H1 (cell line): ENCODE measurements around the gene KRTAP12-3. TPM values are rescaled to one million over a fixed set of nuclear protein-coding genes. Genes with fewer than 3 reads are reported as not detected.

ENCODE experiments used
- CTCF ChIA-PET: fragments of 300-600 bp; sonication (Branson Sonifier 250); formaldehyde crosslinking; loops from one replicate; lab custom pipeline; 2021; ENCODE audit not compliant: partially characterized antibody; lab: Charles Lee
- POLR2A ChIA-PET: fragments of 300-600 bp; sonication (Branson Sonifier 250); formaldehyde crosslinking; loops from one replicate; lab custom pipeline; 2021; ENCODE audit warnings: inconsistent platforms; ENCODE audit not compliant: partially characterized antibody; lab: Charles Lee
- DNase-seq, 2 experiments: peaks; one replicate each; pipeline versions ENCODE4 v3.0.0 to v3.0.0-alpha.2; 2010 to 2022; ENCODE audit warnings: low spot score in 2 of 2, low read depth in 1 of 2, mixed read lengths in 1 of 2
- FAIRE-seq: peaks from 2 replicates; lab custom pipeline; 2011; peaks lifted over from hg19 to GRCh38; lab: Jason Lieb, UNC
- H2AFZ ChIP-seq: 2 replicates; pipeline ENCODE4 v1.8.1; 2012; ENCODE audit warnings: low read length, inconsistent platforms
- H2AK5ac ChIP-seq: 2 replicates; pipeline ENCODE4 v1.6.1; 2013; ENCODE audit warnings: low read depth, low read length
- H2BK120ac ChIP-seq: replicated peaks from 2 replicates; pipeline ENCODE3; 2013; ENCODE audit warnings: low read depth, low read length, inconsistent platforms
- H2BK12ac ChIP-seq: 2 replicates; pipeline ENCODE4 v1.6.1; 2013; ENCODE audit warnings: low read depth, low read length
- H2BK15ac ChIP-seq: 2 replicates; pipeline ENCODE4 v1.6.1; 2013; ENCODE audit warnings: low read length
- H2BK20ac ChIP-seq: 2 replicates; pipeline ENCODE4 v1.6.1; 2013; ENCODE audit warnings: low read length
- H2BK5ac ChIP-seq: 2 replicates; pipeline ENCODE4 v1.6.1; 2013; ENCODE audit warnings: low read depth, low read length
- H3K14ac ChIP-seq: 2 replicates; pipeline ENCODE4 v1.6.1; 2013; ENCODE audit warnings: inconsistent platforms; ENCODE audit not compliant: insufficient read length
- H3K18ac ChIP-seq: 2 replicates; pipeline ENCODE4 v1.6.1; 2013; ENCODE audit warnings: low read length; ENCODE audit errors: extremely low read depth
- H3K23ac ChIP-seq: 2 replicates; pipeline ENCODE4 v1.6.1; 2013; ENCODE audit warnings: inconsistent platforms; ENCODE audit not compliant: insufficient read length
- H3K23me2 ChIP-seq: 2 replicates; pipeline ENCODE4 v1.6.1; 2013; ENCODE audit warnings: low read depth, low read length
- H3K27ac ChIP-seq: 2 replicates; pipeline ENCODE4 v1.6.1; 2011; ENCODE audit warnings: low read depth, low read length, inconsistent platforms
- H3K27me3 ChIP-seq, 4 experiments: replicated peaks in 1 of 4; 1 replicate in 1 of 4; 2 replicates in 3 of 4; pipeline versions ENCODE4 v1.6.1 to v1.8.1; 2011 to 2013; ENCODE audit warnings: low read length in 3 of 4, mild to moderate bottlenecking in 3 of 4, inconsistent platforms in 2 of 4, mixed read lengths in 2 of 4, moderate library complexity in 1 of 4; ENCODE audit not compliant: control insufficient read depth in 3 of 4, insufficient read depth in 3 of 4; ENCODE audit errors: extremely low read depth in 1 of 4
- H3K36me3 ChIP-seq, 4 experiments: 2 replicates each; pipeline versions ENCODE4 v1.6.1 to v1.8.1; 2011 to 2013; ENCODE audit warnings: mild to moderate bottlenecking in 4 of 4, low read length in 3 of 4, moderate library complexity in 2 of 4, control low read depth in 1 of 4, inconsistent platforms in 1 of 4; ENCODE audit not compliant: insufficient read depth in 4 of 4, control insufficient read depth in 2 of 4
- H3K4ac ChIP-seq: replicated peaks from 2 replicates; pipeline ENCODE3; 2013; ENCODE audit warnings: low read length, low read depth, mixed read lengths, inconsistent platforms; ENCODE audit not compliant: insufficient read length
- H3K4me1 ChIP-seq, 4 experiments: replicated peaks in 1 of 4; 1 replicate in 1 of 4; 2 replicates in 3 of 4; pipeline versions ENCODE4 v1.6.1 to v1.8.1; 2011 to 2013; ENCODE audit warnings: low read length in 3 of 4, inconsistent platforms in 2 of 4, mixed read lengths in 1 of 4; ENCODE audit not compliant: insufficient read depth in 4 of 4, control insufficient read depth in 3 of 4
- H3K4me2 ChIP-seq, 2 experiments: 2 replicates each; pipeline versions ENCODE4 v1.6.1 to v1.8.1; 2011 to 2013; ENCODE audit warnings: low read depth in 2 of 2, low read length in 2 of 2, control low read depth in 1 of 2, inconsistent platforms in 1 of 2, mild to moderate bottlenecking in 1 of 2; ENCODE audit not compliant: insufficient read depth in 1 of 2
- H3K4me3 ChIP-seq, 4 experiments: fragments of 200-600, 300-600 bp in 1 of 4; sonication (generic), shearing (Covaris generic), sonication (Bioruptor Twin) in 1 of 4; 2 replicates each; pipeline versions ENCODE4 v1.5.1 to v1.8.1; 2011 to 2016; ENCODE audit warnings: low read length in 4 of 4, low read depth in 3 of 4, control low read depth in 2 of 4, inconsistent platforms in 2 of 4, mild to moderate bottlenecking in 2 of 4, mixed read lengths in 1 of 4, moderate library complexity in 1 of 4; ENCODE audit not compliant: insufficient read depth in 2 of 4; ENCODE audit errors: extremely low read depth in 1 of 4
- H3K56ac ChIP-seq: replicated peaks from 2 replicates; pipeline ENCODE3; 2013; ENCODE audit warnings: low read depth, mild to moderate bottlenecking, mixed read lengths, low read length, inconsistent platforms; ENCODE audit not compliant: insufficient read length
- H3K79me1 ChIP-seq: 2 replicates; pipeline ENCODE4 v1.6.1; 2013; ENCODE audit warnings: low read depth, low read length, control low read depth
- H3K79me2 ChIP-seq, 2 experiments: 2 replicates each; pipeline versions ENCODE4 v1.6.1 to v1.8.1; 2012 to 2013; ENCODE audit warnings: low read length in 2 of 2, mild to moderate bottlenecking in 2 of 2, inconsistent platforms in 1 of 2; ENCODE audit not compliant: insufficient read depth in 2 of 2, control insufficient read depth in 1 of 2
- H3K9ac ChIP-seq, 4 experiments: replicated peaks in 1 of 4; 1 replicate in 1 of 4; 2 replicates in 3 of 4; pipeline versions ENCODE4 v1.6.1 to v1.8.1; 2011 to 2013; ENCODE audit warnings: low read depth in 3 of 4, low read length in 3 of 4, control low read depth in 2 of 4, mild to moderate bottlenecking in 2 of 4, moderate library complexity in 2 of 4, inconsistent platforms in 1 of 4; ENCODE audit errors: extremely low read depth in 1 of 4
- H3K9me3 ChIP-seq, 2 experiments: 2 replicates each; pipeline versions ENCODE4 v1.6.1 to v1.8.1; 2012 to 2013; ENCODE audit warnings: mild to moderate bottlenecking in 2 of 2, moderate library complexity in 2 of 2, control low read depth in 1 of 2, inconsistent platforms in 1 of 2, low read depth in 1 of 2, low read length in 1 of 2, mixed read lengths in 1 of 2; ENCODE audit not compliant: insufficient read depth in 2 of 2
- H4K20me1 ChIP-seq, 2 experiments: replicated peaks in 1 of 2; 2 replicates each; pipeline versions ENCODE3 to v1.8.1; 2011 to 2013; ENCODE audit warnings: inconsistent platforms in 2 of 2, low read length in 2 of 2, mild to moderate bottlenecking in 1 of 2; ENCODE audit not compliant: insufficient read depth in 2 of 2, control insufficient read depth in 1 of 2
- H4K5ac ChIP-seq: 2 replicates; pipeline ENCODE4 v1.6.1; 2013; ENCODE audit warnings: low read length, low read depth, mixed read lengths, inconsistent platforms; ENCODE audit not compliant: insufficient read length
- H4K8ac ChIP-seq: 2 replicates; pipeline ENCODE4 v1.8.0; 2013; ENCODE audit warnings: mild to moderate bottlenecking, moderate library complexity, low read length, inconsistent platforms; ENCODE audit not compliant: insufficient read depth; ENCODE audit errors: extremely low read depth
- H4K91ac ChIP-seq: replicated peaks from 2 replicates; pipeline ENCODE3; 2013; ENCODE audit warnings: low read length, mixed read lengths, inconsistent platforms; ENCODE audit not compliant: insufficient read length
- GTF2F1 ChIP-seq: IDR thresholded peaks from 2 replicates; pipeline ENCODE4 v1.6.1; 2012; ENCODE audit warnings: low read depth, low read length, improper control_type of control experiment, borderline replicate concordance
- TBP ChIP-seq: IDR thresholded peaks from 2 replicates; pipeline ENCODE4 v1.6.1; 2011; ENCODE audit warnings: low read depth, low read length, improper control_type of control experiment
- USF2 ChIP-seq: IDR thresholded peaks from 2 replicates; pipeline ENCODE4 v1.6.1; 2011; ENCODE audit warnings: low read length, improper control_type of control experiment
- WGBS, 2 experiments: shearing (Covaris generic) in 1 of 2; methylation state at CpG; one replicate each; pipeline versions ENCODE4 v1.1.6 to v1.1.7; 2013 to 2015; ENCODE audit warnings: low lambda C conversion rate in 2 of 2, mixed read lengths in 2 of 2, inconsistent platforms in 1 of 2, low coverage in 1 of 2, missing lambda C conversion rate in 1 of 2; ENCODE audit not compliant: insufficient replicate concordance in 2 of 2, insufficient coverage in 1 of 2, insufficient read length in 1 of 2; ENCODE audit errors: extremely low coverage in 1 of 2, missing lambda C conversion rate in 1 of 2; 5-methylcytosine and 5-hydroxymethylcytosine counted together
- polyA plus RNA-seq, 7 experiments: library from polyadenylated mRNA; depleted of rRNA in 3 of 7; stranded (reverse) in 5 of 7; unstranded in 2 of 7; fragments of >200 nt in 5 of 7; fragments of 200-250 nt in 2 of 7; gene quantifications; 1 replicate in 5 of 7; 2 replicates in 1 of 7; 4 replicates in 1 of 7; pipeline versions ENCODE4 v1.2.1 to v1.2.3, GENCODE V29; 2011 to 2013; ENCODE audit warnings: missing spikeins in 2 of 7, mixed read lengths in 2 of 7
- total RNA-seq: library from RNA; stranded (reverse); fragmentation: NEBNext Ultra II Directional; extraction: Animal tissue kit (Norgen Biotek cat#: 25700); gene quantifications from 2 replicates; pipeline ENCODE4 v1.2.1, GENCODE V29; 2021

The KRTAP12-3 gene
- total and polyA plus RNA-seq, 2 of the 8 experiments (the other 6 are each of a cell fraction or from before 2014, with no cell fraction given), result not detected

GRCh38 chr21:44694776-44695175, 37.0 kb downstream of the KRTAP12-3 start:
- no peak for FAIRE-seq
- CTCF ChIA-PET, result interaction anchor here (1.4 to 3.8 kb wide), 4 partner anchors 9 to 99 kb away, joined by 3 to 13 read pairs (median 5); no protein-coding TSS in a partner anchor
- H2AK5ac ChIP-seq, result no peak overlapping the region; the same call in 1 of the 2 replicates
- TF ChIP-seq USF2 (no peak), GTF2F1 (no peak), TBP (no peak)
- WGBS, 2 experiments, result 90% methylated on average over 11 of the region's 11 CpGs; no CpG with 5 or more reads in 1 of the 2 experiments
- no peak overlapping the region for H3K4me3 ChIP-seq
- H2BK20ac ChIP-seq, result no peak overlapping the region
- no peak overlapping the region for H4K5ac ChIP-seq
- H3K79me1 ChIP-seq, result peaks cover 3% of the 10 kb centered on the region; the same call in 1 of the 2 replicates
- 0 out of 2 replicates have a peak overlapping the region, but pooled peaks have one; percentile 2 for H2BK5ac ChIP-seq
- no peak overlapping the region for H3K23ac ChIP-seq
- no peaks in the 10 kb centered on the region for H3K23me2 ChIP-seq
- no peak overlapping the region for H3K4me2 ChIP-seq
- H3K27me3 ChIP-seq, result no peaks in the 10 kb centered on the region
- H4K20me1 ChIP-seq, result no peaks in the 10 kb centered on the region
- no peaks in the 10 kb centered on the region for H3K36me3 ChIP-seq
- H3K14ac ChIP-seq, result no peak overlapping the region
- POLR2A ChIA-PET, result interaction anchor here (0.8 to 2.2 kb wide), 2 partner anchors 13 to 121 kb away, joined by 3 to 4 read pairs; partner anchors contain the start of genes KRTAP10-4 and KRTAP12-1
- H3K9ac ChIP-seq, result no peak overlapping the region
- no peak overlapping the region for H4K8ac ChIP-seq
- H4K91ac ChIP-seq, result no peak overlapping the region
- H2BK120ac ChIP-seq, result no peak overlapping the region
- no peak overlapping the region for H2AFZ ChIP-seq
- H3K4me1 ChIP-seq, result peaks cover 0 to 28% (median 16%) of the 10 kb centered on the region in 4 experiments; a peak in 6 of 7 replicates
- H3K56ac ChIP-seq, result no peak overlapping the region
- H3K27ac ChIP-seq, result no peak overlapping the region
- H3K4ac ChIP-seq, result no peak overlapping the region
- H2BK15ac ChIP-seq, result no peak overlapping the region
- peaks cover 0 to 4% of the 10 kb centered on the region in 2 experiments; a peak in 1 of 4 replicates for H3K9me3 ChIP-seq
- no peaks in the 10 kb centered on the region for H3K79me2 ChIP-seq
- H2BK12ac ChIP-seq, result peak overlapping the region; percentile 80; the same call in 1 of the 2 replicates
- H3K18ac ChIP-seq, result peak overlapping the region; percentile 44; the same call in 1 of the 2 replicates
- no peak for DNase-seq
